Calu3 (cell line): Measurements from ENCODE around the gene GALNTL6. TPM values are rescaled to one million over a fixed set of nuclear protein-coding genes. Genes with fewer than 3 reads are reported as not detected.

Experiments used
- BruUV-seq: library from RNA; stranded (reverse); fragments of 400-500 nt; replicated peaks from 2 replicates; lab custom pipeline; 2021; lab: Mats Ljungman, UMichigan
- CTCF ChIA-PET: fragments of 300-600 bp; sonication (Branson Sonifier 250); formaldehyde crosslinking; loops from one replicate; lab custom pipeline; 2022; ENCODE audit warnings: antibody characterized with exemption; lab: Charles Lee
- DNase-seq: peaks from one replicate; pipeline ENCODE4 v3.0.0; 2022
- H3K27ac Mint-ChIP-seq: one replicate; pipeline ENCODE4 v1.8.0; 2022; ENCODE audit warnings: mixed read lengths; ENCODE audit not compliant: unreplicated experiment
- H3K27me3 Mint-ChIP-seq: one replicate; pipeline ENCODE4 v1.8.0; 2022; ENCODE audit warnings: mixed read lengths; ENCODE audit not compliant: unreplicated experiment
- H3K36me3 Mint-ChIP-seq: one replicate; pipeline ENCODE4 v1.8.0; 2022; ENCODE audit warnings: mild to moderate bottlenecking, moderate library complexity, mixed read lengths; ENCODE audit not compliant: insufficient read depth, unreplicated experiment
- H3K4me1 Mint-ChIP-seq: one replicate; pipeline ENCODE4 v1.8.0; 2022; ENCODE audit warnings: mild to moderate bottlenecking, low read depth, mixed read lengths; ENCODE audit not compliant: unreplicated experiment
- H3K4me3 Mint-ChIP-seq: one replicate; pipeline ENCODE4 v1.8.0; 2022; ENCODE audit warnings: mild to moderate bottlenecking, low read depth, moderate library complexity, mixed read lengths; ENCODE audit not compliant: unreplicated experiment
- H3K9me3 Mint-ChIP-seq: one replicate; pipeline ENCODE4 v1.8.0; 2022; ENCODE audit warnings: low read depth, mixed read lengths; ENCODE audit not compliant: unreplicated experiment
- intact Hi-C: fragments of 100-400 bp; cut with micrococcal nuclease; formaldehyde crosslinking; loops from one replicate; pipeline ENCODE4 v1.10.0; 2022; ENCODE audit not compliant: unreplicated experiment
- total RNA-seq: library from RNA; stranded (reverse); gene quantifications from 2 replicates; pipeline ENCODE4 v1.2.3, GENCODE V29; 2022
- TF ChIP-seq, protein P1 (sequence below): fragments of 200-600 bp; IDR thresholded peaks from one replicate; pipeline ENCODE4 v1.8.0; 2022; ENCODE audit warnings: antibody characterized with exemption; ENCODE audit not compliant: unreplicated experiment

GALNTL6 gene
- total RNA-seq, 1 experiment from 2014 or later = not detected

DNA sequence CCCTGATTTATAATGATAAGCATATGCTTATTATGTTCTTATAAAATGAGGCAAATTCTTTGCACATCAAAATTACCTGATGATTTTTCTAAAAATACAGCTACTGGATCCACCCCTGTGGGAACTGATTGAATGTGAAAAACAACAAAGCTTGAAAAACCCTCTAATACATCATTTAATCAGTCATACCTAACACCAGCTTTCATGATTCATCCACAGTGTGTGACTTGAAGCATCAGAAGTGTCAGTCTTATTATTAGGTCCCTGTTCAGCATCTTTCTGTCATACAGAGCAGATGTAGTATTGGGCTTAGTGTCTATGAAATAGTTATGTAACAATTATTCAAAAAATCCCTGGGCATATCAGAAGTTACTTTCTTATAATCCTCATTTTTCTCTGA lies 684.1 kb downstream of the GALNTL6 start:
- BruUV-seq = no TSS peak
- no peaks in the 10 kb centered on the region for H3K9me3 Mint-ChIP-seq
- CTCF ChIA-PET = no interaction called here
- H3K4me1 Mint-ChIP-seq = no peaks in the 10 kb centered on the region
- no peak for DNase-seq
- H3K4me3 Mint-ChIP-seq = no peak overlapping the region
- TF ChIP-seq, protein P1, sequence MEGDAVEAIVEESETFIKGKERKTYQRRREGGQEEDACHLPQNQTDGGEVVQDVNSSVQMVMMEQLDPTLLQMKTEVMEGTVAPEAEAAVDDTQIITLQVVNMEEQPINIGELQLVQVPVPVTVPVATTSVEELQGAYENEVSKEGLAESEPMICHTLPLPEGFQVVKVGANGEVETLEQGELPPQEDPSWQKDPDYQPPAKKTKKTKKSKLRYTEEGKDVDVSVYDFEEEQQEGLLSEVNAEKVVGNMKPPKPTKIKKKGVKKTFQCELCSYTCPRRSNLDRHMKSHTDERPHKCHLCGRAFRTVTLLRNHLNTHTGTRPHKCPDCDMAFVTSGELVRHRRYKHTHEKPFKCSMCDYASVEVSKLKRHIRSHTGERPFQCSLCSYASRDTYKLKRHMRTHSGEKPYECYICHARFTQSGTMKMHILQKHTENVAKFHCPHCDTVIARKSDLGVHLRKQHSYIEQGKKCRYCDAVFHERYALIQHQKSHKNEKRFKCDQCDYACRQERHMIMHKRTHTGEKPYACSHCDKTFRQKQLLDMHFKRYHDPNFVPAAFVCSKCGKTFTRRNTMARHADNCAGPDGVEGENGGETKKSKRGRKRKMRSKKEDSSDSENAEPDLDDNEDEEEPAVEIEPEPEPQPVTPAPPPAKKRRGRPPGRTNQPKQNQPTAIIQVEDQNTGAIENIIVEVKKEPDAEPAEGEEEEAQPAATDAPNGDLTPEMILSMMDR = no peak
- H3K27ac Mint-ChIP-seq = no peak overlapping the region
- no peaks in the 10 kb centered on the region for H3K36me3 Mint-ChIP-seq
- intact Hi-C loops = no loop called here
- H3K27me3 Mint-ChIP-seq = no peaks in the 10 kb centered on the region

DNA sequence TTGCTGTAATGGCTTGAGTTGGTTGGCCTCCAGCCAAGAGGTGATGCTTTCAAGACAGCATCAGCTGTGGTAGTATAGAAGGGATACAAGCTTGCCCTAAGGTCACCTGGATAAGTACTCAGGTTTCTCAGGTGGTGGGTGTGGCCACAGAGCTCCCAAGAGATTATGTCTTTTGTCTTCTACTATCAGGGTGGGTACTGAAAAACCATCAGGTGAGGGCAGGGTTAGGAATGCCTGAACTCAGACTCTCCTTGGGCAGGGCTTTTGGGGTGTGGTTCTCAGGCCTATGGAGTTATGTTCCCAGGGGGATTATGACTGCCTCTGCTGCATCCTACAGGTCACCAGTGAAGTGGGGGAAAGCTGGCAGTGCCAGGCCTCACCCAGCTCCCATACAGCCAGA lies 700.8 kb downstream of the GALNTL6 start:
- BruUV-seq = no TSS peak
- Mint-ChIP-seq H3K4me1 (no peaks in the 10 kb centered on the region), H3K27me3 (no peaks in the 10 kb centered on the region), H3K27ac (no peak overlapping the region), H3K4me3 (no peak overlapping the region), H3K9me3 (no peaks in the 10 kb centered on the region), H3K36me3 (no peaks in the 10 kb centered on the region)
- CTCF ChIA-PET = no interaction called here
- intact Hi-C loops = no loop called here
- TF ChIP-seq, protein P1 = no peak
- DNase-seq = no peak

DNA sequence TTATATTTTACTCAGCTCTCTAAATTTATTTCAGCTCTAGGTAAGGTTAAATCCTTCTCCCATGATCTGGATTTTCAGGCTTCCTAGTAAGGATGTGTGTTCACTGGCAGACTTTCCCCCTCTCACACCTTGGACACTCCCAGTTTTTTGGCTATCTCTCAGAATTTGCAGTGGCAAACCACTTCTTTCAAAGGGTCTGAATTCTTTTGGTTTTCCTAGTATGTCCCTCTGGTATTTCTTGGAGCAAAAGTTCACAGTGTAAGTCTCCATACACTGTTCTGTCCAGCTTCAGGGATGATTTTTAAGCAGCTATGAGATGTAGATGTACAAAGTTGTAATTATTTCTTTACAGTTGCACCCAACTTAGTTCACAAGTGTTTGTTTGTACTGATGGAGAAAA lies 701.6 kb downstream of the GALNTL6 start:
- Mint-ChIP-seq H3K9me3 (no peaks in the 10 kb centered on the region), H3K4me1 (no peaks in the 10 kb centered on the region), H3K27me3 (no peaks in the 10 kb centered on the region), H3K27ac (no peak overlapping the region), H3K36me3 (no peaks in the 10 kb centered on the region), H3K4me3 (no peak overlapping the region)
- CTCF ChIA-PET = interaction anchor here (0.5 kb wide), 1 partner anchor 290 kb away, joined by 5 read pairs; no protein-coding TSS in a partner anchor
- TF ChIP-seq, protein P1 = no peak
- intact Hi-C loops = no loop called here
- DNase-seq = no peak
- BruUV-seq = no TSS peak

DNA sequence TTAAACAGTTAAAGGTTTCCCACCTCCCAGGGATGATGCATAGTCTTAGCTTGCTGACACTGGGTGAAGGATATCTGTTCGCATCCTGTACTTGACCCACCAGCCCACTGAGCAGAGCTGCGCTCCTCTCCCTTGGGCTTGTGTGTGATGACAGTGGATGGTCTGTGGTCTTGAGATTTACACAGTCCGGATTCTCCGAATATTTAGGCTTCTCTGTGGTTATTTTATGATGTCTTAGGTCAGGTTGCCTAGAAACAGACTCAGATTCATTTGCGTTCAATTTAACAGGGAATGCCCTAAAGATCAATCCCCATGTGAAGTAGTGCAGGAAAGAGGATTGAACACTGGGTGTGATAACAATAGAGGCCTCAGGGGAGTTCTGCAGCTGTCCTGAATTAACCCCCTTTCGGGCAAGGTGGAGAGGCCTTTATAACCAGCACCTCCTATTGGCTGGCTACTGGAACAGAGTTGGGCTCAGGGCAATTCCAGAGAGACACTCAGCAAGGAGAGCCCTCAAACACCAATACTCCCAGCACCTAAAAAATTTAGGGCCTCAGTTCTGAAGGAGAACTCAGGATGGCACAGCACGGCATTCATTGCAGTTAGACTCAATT lies 702.2 kb downstream of the GALNTL6 start:
- Mint-ChIP-seq H3K27ac (no peak overlapping the region), H3K9me3 (no peaks in the 10 kb centered on the region), H3K4me3 (no peak overlapping the region), H3K27me3 (no peaks in the 10 kb centered on the region), H3K36me3 (no peaks in the 10 kb centered on the region), H3K4me1 (no peaks in the 10 kb centered on the region)
- BruUV-seq = no TSS peak
- no peak for DNase-seq
- CTCF ChIA-PET = no interaction called here
- intact Hi-C loops = no loop called here
- TF ChIP-seq, protein P1 = no peak
